Caki2 (cell line): ENCODE data around the gene LSM14A. TPM values are rescaled to one million over a fixed set of nuclear protein-coding genes. Genes with fewer than 3 reads are reported as not detected.
A peak's percentile ranks its signal among the peaks of the same experiment; 100 is the strongest.

Experiments used
- DNase-seq: peaks from one replicate; pipeline ENCODE4 v3.0.0-alpha.2; 2015; ENCODE audit warnings: low read depth
- in situ Hi-C: cut with HindIII; loops from 2 replicates; pipeline ENCODE4 v1.10.0; 2016; ENCODE audit warnings: low sequenced_read_pairs, low pct_unique_long_range_greater_than_20kb, mixed read lengths
- total RNA-seq: library from RNA; depleted of rRNA; stranded (reverse); fragments of >200 nt; shearing (Covaris generic); gene quantifications from 2 replicates; pipeline ENCODE4 v1.2.3, GENCODE V29; 2014; ENCODE audit warnings: low replicate concordance

Gene LSM14A
- total RNA-seq, 1 experiment from 2014 or later, result 64.3 TPM

GRCh38 chr19:34217952-34218817 lies 45.9 kb downstream of the LSM14A start:
- in situ Hi-C loops, result no loop called here

GRCh38 chr19:34218818-34219164 lies 46.5 kb downstream of the LSM14A start:
- in situ Hi-C loops, result no loop called here
- DNase-seq, result no peak

More at GRCh38 chr19:34217952-34218817, 45.9 kb downstream of the LSM14A start:
- DNase-seq, result peak; percentile 91

GRCh38 chr19:34220472-34221063 lies 48.3 kb downstream of the LSM14A start:
- DNase-seq, result peak; percentile 54
- in situ Hi-C loops, result no loop called here

GRCh38 chr19:34222386-34222785 lies 50.1 kb downstream of the LSM14A start:
- DNase-seq, result no peak
- in situ Hi-C loops, result no loop called here

- DNase-seq, result peak; percentile 35
- in situ Hi-C loops, result no loop called here
Measured at GRCh38 chr19:34224996-34225658, 52.8 kb downstream of the LSM14A start.

GRCh38 chr19:34225659-34226015 lies 53.3 kb downstream of the LSM14A start:
- no peak for DNase-seq

GRCh38 chr19:34226036-34226435 lies 53.7 kb downstream of the LSM14A start:
- no peak for DNase-seq
- in situ Hi-C loops, result no loop called here

More at GRCh38 chr19:34225659-34226015, 53.3 kb downstream of the LSM14A start:
- in situ Hi-C loops, result no loop called here

GRCh38 chr19:34228347-34228746 lies 56.0 kb downstream of the LSM14A start:
- DNase-seq, result no peak
- in situ Hi-C loops, result no loop called here

- in situ Hi-C loops, result no loop called here
- no peak for DNase-seq
Measured at GRCh38 chr19:34228762-34229161, 56.5 kb downstream of the LSM14A start.

- in situ Hi-C loops, result no loop called here
- no peak for DNase-seq
Measured at GRCh38 chr19:34229721-34230120, 57.4 kb downstream of the LSM14A start.

GRCh38 chr19:34230820-34231219 lies 58.5 kb downstream of the LSM14A start:
- DNase-seq, result no peak
- in situ Hi-C loops, result no loop called here

- no peak for DNase-seq
- in situ Hi-C loops, result no loop called here
Measured at GRCh38 chr19:34231439-34231838, 59.1 kb downstream of the LSM14A start.

- DNase-seq, result peak; percentile 89
- in situ Hi-C loops, result no loop called here
Measured at GRCh38 chr19:34232566-34233481, 60.5 kb downstream of the LSM14A start.

GRCh38 chr19:34235425-34235940 lies 63.2 kb downstream of the LSM14A start:
- in situ Hi-C loops, result no loop called here
- DNase-seq, result no peak

GRCh38 chr19:34236035-34236987 lies 64.0 kb downstream of the LSM14A start:
- DNase-seq, result no peak
- in situ Hi-C loops, result no loop called here

- DNase-seq, result no peak
- in situ Hi-C loops, result no loop called here
Measured at GRCh38 chr19:34237283-34237682, 65.0 kb downstream of the LSM14A start.

GRCh38 chr19:34237939-34238338 lies 65.6 kb downstream of the LSM14A start:
- in situ Hi-C loops, result no loop called here

More at GRCh38 chr19:34237939-34238338, 65.6 kb downstream of the LSM14A start:
- no peak for DNase-seq
